ENCODE measurements around the gene ADGRG1.
"Not testable (repeated sequence)": the region's sequence is repeated elsewhere in the genome, so short reads cannot be mapped to it uniquely, and the experiment has no call there.

The ADGRG1 gene

GRCh38 chr16:57668630-57669475 lies 40.4 kb downstream of the ADGRG1 start:
- DNase-seq = no peak

GRCh38 chr16:57669476-57670162 lies 41.2 kb downstream of the ADGRG1 start:
- DNase-seq = no peak

- no peak for DNase-seq
Measured at GRCh38 chr16:57670196-57670595, 41.8 kb downstream of the ADGRG1 start.

- DNase-seq = not testable (repeated sequence)
Measured at GRCh38 chr16:57671451-57671850, 43.0 kb downstream of the ADGRG1 start.

GRCh38 chr16:57672416-57672815 lies 44.0 kb downstream of the ADGRG1 start:
- no peak for DNase-seq

- DNase-seq = no peak
Measured at GRCh38 chr16:57672824-57673223, 44.4 kb downstream of the ADGRG1 start.

- no peak for DNase-seq
Measured at GRCh38 chr16:57675741-57676551, 47.5 kb downstream of the ADGRG1 start.

GRCh38 chr16:57676553-57677085 lies 48.2 kb downstream of the ADGRG1 start:
- no peak for DNase-seq

GRCh38 chr16:57677622-57678369 lies 49.4 kb downstream of the ADGRG1 start:
- DNase-seq = no peak

GRCh38 chr16:57679016-57679415 lies 50.6 kb downstream of the ADGRG1 start:
- no peak for DNase-seq

- no peak for DNase-seq
Measured at GRCh38 chr16:57679767-57680482, 51.5 kb downstream of the ADGRG1 start.

- DNase-seq = no peak
Measured at GRCh38 chr16:57680842-57681375, 52.5 kb downstream of the ADGRG1 start.

- no peak for DNase-seq
Measured at GRCh38 chr16:57681950-57682728, 53.7 kb downstream of the ADGRG1 start.

- no peak for DNase-seq
Measured at GRCh38 chr16:57682809-57683635, 54.6 kb downstream of the ADGRG1 start.

GRCh38 chr16:57683636-57684545 lies 55.5 kb downstream of the ADGRG1 start:
- DNase-seq = no peak

- no peak for DNase-seq
Measured at GRCh38 chr16:57684626-57685358, 56.4 kb downstream of the ADGRG1 start.

GRCh38 chr16:57685633-57686032 lies 57.2 kb downstream of the ADGRG1 start:
- DNase-seq = no peak

- DNase-seq = no peak
Measured at GRCh38 chr16:57686577-57686976, 58.1 kb downstream of the ADGRG1 start.
